KBM-7 (cell line): Measurements from ENCODE around the gene VIPR2.

Experiments
- DNase-seq: peaks from one replicate; pipeline ENCODE4 v3.0.0-alpha.2; 2015
- in situ Hi-C: fragments of 300-500 bp; cut with MboI; formaldehyde crosslinking; loops from 2 replicates; pipeline ENCODE4 v1.14.3; 2020; ENCODE audit warnings: low sequenced_read_pairs, low pct_unique_long_range_greater_than_20kb, mixed read lengths

Gene VIPR2

DNA sequence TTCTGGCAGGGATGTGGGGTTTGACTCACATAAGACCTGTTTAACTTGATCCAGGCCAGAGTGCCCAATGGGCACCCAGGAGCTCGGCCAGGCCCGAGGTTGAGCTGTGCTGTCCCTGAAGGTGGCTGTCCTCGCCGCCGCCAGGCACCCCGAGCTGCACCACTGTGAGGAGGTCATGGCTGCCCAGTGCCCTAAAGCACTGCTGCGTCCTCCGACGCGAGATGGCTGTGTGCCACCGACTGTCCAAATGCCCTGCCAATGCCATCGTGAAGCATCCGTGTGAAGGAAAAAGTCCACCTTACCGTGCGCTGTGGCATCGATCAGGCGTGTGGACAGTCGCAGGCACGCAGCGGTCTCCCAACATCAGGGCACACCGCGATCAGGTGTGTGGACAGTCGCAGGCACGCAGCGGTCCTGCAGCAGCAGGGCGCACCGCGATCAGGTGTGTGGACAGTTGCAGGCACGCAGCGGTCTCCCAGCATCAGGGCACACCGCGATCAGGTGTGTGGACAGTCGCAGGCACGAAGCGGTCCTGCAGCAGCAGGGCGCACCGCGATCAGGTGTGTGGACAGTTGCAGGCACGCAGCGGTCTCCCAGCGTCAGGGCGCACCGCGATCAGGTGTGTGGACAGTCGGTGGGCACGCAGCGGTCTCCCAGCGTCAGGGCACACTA is 120.3 kb downstream of the VIPR2 start:
- in situ Hi-C loops: no loop called here
- no peak for DNase-seq

DNA sequence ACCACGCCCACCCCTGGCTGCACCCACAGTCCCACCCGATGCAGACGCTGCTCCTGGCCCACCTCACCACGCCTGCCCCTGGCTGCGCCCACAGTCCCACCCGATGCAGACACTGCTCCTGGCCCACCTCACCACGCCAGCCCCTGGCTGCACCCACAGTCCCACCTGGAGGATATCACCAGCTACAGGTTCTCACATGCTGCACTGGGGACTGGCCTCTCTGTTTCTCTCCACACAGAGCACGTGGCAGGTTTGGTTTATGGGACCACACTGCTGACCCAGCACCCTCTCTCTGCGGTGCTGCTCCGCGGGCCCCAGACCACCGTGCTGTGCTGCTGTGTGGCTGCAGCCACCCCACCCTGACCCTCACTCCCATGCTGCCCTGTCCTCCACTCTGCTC is 120.9 kb downstream of the VIPR2 start:
- in situ Hi-C loops: no loop called here
- no peak for DNase-seq

DNA sequence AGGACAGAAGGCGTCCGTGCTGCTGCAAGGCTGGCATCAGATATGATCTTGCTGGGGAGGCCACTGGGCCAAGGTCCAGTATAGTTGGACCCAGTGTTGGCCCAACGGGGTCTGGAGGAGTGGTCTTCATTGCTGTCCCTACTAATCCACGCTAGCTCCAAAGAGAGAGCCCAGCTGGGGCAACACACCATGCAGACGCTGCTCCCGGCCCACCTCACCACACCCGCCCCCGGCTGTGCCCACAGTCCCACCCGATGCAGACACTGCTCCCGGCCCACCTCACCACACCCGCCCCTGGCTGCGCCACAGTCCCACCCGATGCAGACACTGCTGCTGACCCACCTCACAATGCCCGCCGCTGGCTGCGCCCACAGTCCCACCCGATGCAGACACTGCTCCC is 121.5 kb downstream of the VIPR2 start:
- in situ Hi-C loops: no loop called here

DNA sequence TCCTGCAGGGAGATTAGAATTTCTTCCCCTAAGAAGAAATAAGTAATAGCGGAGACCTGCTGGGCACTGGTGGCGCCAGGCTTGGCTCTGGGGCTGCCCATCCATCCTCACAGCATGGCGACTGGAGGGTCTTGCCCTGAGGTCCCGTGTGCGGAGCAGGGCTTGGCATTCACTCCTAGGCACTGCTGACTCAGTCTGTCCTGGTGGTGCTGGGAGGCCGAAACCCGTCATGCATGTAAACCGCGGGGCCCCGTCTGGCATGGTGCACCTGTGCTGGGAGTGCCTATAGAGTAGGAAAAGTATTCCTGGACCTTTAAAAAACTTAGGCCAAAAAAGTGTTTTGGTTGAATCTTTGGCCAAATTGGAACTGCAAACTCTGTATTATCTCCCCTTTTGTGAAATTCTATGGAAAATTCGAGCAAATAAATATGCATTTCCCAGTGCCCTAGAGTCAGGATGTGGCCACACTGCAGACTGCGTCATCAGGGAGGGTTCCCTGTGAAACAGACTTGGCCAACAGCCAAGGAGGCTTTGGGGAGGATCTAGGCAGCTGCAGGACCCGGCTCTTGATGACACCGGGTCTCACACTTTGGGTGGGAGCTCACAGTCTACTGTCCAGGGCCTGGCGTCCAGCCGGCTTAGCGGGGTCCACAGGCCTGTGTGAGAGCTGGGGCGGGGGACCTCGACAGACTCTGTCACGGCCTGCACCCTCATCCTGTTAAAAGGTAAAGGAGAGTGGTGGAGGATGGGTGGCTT is 122.3 kb downstream of the VIPR2 start:
- in situ Hi-C loops: no loop called here
- no peak for DNase-seq

More for the DNA sequence above, 121.5 kb downstream of the VIPR2 start:
- DNase-seq: no peak

DNA sequence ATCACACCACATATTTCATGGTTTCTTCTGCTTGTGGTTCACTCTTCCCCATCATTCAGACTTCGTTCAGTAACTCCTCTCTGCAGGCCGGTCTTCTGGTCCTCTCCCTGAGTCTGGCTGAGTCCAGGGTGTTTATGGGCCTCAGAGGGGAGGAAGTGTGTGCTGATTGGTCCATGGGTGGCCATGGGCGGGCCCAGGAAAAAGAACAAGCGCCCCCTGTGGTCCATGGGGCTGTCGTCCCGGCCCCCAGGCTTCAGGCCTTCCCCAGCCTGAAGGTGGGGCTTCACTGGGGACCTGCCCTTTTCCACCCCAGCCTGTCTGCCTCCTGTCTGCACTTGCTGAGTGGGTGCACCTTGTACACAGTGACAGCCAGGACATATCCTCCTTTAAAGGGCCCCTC is 123.7 kb downstream of the VIPR2 start:
- in situ Hi-C loops: no loop called here
- no peak for DNase-seq

DNA sequence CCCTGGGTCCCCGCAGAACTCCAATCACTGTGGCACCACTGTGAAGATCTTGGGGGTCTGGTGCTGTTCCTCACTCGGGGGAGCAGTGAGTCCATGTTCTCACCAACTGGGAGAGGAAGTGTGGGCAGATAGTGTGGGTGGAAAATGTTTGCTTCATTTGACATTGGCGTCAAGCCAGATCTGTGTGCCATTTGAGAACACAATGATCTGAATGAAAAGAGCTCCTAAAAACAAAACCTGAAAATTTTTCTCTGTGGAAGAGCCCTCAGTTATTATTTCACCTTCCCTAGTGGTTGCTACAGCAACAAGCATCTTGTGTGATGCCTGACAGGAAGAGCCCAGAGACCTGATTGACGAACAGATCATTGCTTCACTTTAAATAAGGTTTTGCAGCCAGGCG is 125.6 kb downstream of the VIPR2 start:
- peak; percentile 51 for DNase-seq
- in situ Hi-C loops: no loop called here

DNA sequence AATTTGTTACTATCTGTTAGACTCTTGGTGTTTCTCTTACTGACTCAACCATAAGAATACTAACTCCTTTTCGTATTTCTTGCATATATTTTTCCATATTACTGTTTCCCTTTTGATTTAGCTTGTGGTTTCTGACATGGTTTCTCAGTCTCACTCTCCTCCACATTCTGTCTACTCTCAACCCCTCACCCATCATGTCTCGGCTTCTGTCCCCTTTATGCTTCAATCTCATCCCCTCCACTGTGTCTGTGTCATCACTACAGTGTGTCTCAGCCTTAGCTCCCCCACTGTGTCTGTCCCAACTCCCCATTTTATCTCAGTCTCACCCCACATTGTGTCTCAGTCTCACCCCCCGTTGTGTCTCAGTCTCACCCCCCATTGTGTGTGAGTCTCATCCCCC is 126.9 kb downstream of the VIPR2 start:
- no peak for DNase-seq
- in situ Hi-C loops: no loop called here

DNA sequence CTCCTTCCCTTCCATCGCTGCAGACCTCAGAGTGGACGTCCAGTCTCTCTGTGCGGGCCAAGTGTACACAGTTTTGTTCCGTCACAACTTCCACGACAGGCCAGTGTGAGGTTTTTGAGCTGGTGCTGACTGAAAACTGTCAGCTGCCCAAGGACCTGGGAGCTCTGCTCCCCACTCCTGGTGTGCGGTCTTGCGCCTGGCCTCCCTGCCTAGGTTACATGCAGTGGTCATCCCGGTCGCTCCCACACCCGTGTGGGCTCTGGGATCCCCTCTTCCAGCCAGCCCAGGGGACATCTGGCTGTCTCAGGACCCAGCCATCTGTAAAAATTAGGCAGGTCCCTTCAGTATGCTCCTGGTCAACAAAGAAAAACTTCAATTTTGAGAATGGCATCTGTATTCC is 127.5 kb downstream of the VIPR2 start:
- in situ Hi-C loops: no loop called here
- no peak for DNase-seq

DNA sequence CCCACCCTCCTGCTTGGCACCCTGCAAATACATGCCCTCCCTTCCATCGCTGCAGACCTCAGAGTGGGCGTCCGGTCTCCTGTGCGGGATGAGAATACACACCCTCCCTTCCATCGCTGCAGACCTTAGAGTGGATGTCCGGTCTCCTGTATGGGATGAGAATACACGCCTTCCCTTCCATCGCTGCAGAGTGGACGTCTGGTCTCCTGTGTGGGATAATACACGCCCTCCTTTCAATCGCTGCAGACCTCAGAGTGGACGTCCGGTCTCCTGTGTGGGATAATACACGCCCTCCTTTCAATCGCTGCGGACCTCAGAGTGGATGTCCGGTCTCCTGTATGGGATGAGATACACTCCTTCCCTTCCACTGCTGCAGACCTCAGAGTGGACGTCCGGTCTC is 128.1 kb downstream of the VIPR2 start:
- in situ Hi-C loops: no loop called here
- no peak for DNase-seq

DNA sequence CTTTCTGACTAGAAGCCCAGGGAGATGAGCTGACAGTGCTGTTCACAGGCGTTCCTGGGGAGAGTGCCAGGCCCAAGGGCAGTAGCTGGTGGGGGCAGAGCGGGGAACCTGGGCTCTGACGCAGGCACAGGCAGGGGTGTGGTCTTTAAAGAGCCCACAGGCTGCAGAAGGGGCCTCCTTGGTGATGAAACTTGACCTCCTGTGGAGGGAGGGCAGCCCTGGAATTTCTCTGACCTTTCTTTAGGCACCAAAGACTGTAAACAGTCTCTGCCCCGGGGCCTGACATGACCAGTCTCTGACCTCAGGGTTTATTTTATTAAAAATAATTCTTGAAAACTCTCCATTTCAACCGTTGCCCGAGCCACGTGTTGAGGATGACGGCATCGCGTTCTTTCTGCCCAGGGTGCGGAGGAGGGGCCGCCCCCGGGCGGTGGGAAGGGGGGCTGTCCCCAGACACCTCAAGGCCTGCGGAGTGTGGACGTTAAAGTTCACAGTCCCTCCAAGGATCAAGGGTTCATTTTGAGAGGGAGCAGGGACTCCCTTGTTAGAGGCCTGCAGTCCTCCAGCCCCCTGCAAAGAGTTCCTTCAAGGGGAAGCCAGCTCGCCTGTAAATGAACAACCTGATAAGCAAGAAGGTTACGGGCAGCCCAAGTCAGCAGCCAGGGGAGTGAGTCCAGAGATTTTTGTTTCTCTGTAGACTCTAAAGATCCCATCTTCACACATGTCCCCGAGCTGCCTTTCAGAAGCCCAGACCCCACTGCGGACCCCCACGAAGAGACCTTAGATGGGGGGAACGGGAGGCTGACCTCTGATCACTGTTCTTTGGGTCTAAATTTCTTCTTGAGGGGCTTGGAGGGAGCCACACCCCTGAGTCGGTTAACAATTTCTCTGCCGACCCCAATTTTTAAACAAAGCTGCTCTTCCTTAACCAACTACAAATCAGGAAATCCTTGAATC is 128.9 kb downstream of the VIPR2 start:
- in situ Hi-C loops: no loop called here
- DNase-seq: no peak

DNA sequence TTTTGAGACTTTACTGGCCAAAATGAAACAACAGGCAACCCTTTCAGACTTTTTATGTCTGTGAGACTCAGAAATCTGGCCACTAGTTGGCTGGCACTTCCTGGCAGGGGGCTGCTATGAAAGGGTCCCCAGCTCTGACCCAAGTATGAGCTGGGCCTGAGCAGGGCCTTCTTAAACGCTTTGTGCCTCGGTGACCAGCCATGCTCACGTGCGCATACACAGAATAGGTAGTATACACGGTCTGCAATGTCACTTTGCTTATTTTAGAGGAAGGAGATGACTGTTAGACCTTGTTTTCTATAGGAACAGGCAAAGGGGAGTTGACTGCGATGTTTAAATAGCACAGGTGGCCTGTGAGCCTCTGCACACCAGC is 129.6 kb downstream of the VIPR2 start:
- no peak for DNase-seq
- in situ Hi-C loops: no loop called here

DNA sequence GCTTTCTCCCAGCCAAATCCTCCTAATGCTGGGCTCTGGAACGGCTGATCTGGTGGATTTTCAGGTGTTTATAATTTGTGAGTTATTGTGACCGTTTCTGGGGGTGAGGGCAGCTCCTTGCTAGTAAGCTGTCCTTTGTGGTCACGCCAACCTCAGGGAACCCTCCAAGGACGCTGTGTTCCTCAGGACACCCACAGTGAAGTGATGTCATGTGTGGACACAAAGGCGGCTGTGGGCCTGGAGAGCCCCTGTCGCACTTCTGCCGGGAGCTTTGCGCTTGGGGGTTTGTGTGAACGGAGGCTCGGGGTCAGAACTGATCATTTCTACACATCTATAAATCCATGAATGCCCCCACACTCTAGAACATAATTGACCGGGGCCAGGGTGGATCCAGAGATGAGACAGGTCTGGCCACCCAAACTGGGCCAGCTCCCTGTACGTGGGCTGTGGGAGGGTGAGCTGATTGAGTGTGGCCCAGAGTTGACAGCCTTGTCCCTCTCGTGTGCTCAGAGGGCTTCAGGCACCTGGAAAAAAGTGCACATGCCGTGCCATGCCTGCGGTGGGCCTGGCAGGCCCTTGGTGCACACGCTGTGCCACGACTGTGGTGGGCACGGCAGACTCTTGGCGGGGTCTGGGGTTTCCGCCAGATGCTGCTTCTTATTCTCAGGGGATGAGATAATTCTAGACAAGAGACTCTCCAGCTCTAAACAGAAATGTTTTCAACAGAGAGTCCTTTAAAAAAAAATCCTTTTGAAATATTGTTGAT is 130.2 kb downstream of the VIPR2 start:
- DNase-seq: no peak
- in situ Hi-C loops: no loop called here

DNA sequence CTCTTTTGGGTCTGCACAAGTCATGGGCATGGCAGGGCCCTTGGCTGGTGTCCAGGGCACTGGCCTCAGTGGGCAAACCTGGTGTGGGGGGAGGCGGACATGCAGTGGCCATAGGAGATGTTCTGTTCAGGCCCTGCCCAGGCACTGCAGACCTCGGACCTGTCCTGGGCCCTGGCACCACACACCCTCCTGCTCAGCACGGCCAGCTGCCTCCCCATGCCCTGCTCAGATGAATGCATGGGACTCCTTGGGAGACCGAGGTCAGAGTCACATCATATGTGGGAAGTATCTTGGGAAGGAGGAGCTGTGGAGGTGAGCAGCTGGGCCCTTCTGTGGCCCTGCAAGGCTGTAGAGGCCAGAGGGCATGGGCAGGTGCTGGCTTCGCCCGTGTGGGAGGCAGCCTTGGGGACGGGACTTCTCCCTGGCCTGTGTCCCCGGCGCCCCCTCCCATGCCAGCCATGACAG is 130.8 kb downstream of the VIPR2 start:
- in situ Hi-C loops: no loop called here
- no peak for DNase-seq

DNA sequence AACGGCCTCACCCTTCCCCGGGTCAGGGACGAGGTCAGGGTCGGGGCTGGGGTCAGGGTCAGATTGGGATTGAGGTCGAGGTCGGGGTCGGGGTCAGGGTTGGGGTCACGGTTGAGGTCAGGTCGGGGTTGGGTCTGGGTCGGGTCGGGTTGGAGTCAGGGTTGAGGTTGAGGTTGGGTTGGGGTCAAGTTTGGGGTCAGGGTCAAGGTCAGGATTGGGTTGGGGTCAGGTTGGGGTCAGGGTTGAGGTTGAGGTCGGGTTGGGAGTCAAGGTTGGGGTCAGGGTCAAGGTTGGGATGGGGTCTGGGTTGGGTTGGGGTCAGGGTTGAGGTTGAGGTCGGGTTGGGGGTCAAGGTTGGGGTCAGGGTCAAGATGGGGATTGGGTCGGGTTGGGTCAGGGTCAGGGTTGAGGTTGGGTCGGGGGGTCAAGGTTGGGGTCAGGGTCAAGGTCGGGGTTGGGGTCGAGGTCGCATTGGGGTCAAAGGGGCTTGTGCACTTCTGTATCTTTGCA is 131.4 kb downstream of the VIPR2 start:
- in situ Hi-C loops: no loop called here
- no peak for DNase-seq

DNA sequence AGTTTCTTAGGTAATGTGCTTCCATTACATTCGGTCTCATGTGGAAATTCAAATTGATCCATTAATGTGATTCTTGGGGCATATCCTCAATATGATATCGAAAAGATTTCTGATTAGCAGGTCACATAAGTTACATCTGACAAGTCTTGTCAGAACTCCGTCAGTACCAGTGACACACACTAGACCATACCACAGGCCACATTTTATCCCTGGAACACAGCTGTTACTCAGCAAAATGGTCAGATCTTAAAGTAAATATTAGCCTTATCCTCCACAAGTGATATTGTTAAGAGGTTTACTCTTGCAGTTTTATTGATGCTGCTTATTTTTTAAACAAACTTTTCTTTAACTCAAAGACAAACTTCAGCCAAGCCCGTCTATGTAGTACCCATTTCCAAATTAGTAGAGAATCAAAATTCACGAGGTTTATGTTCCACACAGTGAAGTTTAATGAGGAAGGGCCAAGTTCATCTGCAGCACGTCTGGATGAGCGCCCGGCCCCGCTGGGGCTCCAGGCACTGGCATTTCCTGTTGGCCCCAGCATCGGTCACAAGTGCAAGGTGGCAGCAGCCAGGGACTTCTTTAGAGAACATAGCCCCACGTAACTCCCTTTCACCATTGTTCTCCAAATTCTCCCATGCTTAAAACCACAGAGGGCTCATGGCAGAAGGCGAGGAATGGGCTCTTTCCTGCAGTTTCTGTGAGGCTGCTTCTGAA is 132.2 kb downstream of the VIPR2 start:
- peak; percentile 53 for DNase-seq

DNA sequence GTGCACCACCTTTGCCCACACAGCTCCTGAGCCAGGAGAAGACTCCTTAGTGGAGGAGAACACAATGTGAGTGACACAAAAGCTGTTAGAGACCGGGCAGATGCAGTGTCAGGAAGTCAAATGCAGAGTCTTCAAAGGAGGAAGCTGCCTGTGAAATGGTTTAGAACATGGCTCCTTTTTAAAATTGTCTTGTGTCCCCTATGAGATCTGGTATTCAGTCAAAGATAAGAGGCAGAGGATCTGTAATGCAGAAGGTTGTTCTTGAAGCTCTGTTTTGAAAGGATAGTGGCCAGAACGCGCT is 133.0 kb downstream of the VIPR2 start:
- no peak for DNase-seq
- in situ Hi-C loops: no loop called here

More for the DNA sequence above, 132.2 kb downstream of the VIPR2 start:
- in situ Hi-C loops: no loop called here

DNA sequence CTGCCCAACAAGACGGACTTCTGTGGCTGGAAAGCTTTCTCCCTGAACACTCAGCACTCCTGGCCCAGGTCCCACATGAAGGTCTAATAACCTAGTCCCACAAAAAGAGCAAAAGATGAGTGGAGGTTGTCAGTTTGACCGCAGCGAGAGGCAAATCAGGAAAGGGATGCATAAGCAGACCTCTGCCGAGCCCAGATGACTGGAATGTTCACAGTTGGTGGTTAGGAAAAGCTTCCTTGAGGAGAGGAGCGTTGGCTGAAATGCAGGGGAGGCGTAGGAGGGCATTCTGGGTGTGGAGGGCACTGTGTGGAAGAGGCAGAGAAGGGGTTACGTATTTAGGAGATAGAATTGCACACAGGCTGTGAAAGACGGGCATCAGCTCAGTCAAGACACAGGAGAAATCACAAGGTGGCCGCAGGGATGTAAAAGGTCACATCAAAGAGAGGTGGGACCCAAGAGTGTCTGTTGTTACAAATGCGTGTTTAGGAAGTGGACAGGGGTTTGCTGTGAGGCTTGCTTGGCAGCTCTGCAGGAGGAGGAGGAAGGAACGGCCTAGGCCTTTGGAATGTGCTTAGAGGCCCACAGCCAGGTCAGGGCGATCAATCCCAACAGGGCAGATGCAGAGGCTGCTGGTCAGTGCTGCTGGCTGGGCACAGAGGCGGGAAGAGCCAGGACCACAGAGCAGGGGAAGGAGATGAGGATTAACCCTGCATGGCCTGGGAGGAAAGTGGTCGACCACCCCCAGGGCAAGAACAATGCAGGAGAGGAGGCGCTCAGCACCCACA is 133.5 kb downstream of the VIPR2 start:
- DNase-seq: no peak
- in situ Hi-C loops: no loop called here

DNA sequence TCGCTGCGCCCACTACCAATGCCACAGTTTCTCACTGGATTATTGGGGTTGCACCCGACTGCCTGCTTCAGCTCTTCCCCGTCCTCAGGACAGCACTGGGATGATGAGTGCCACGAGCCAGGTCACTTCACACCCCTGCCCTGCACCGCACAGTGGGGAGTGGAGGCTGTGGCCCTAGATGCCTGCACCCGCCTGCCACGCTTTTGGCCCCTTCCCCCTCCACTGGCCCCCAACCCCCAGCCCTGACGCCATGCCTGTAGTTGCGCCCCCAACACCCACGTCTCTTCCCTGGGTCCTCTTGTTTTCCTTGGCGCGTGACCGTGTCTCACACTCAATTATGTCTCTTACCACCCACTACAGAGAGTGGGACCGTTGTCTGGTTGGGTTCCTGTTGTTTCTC is 134.3 kb downstream of the VIPR2 start:
- in situ Hi-C loops: no loop called here

More for the DNA sequence above, 134.3 kb downstream of the VIPR2 start:
- DNase-seq: no peak
